ENCODE data around the gene PADI2. TPM values are rescaled to one million over a fixed set of nuclear protein-coding genes. Genes with fewer than 3 reads are reported as not detected.
A peak's percentile ranks its signal among the peaks of the same experiment; 100 is the strongest.

PADI2 gene
- total RNA-seq, 2 experiments from 2014 or later = 0.25 to 0.30 TPM

DNA sequence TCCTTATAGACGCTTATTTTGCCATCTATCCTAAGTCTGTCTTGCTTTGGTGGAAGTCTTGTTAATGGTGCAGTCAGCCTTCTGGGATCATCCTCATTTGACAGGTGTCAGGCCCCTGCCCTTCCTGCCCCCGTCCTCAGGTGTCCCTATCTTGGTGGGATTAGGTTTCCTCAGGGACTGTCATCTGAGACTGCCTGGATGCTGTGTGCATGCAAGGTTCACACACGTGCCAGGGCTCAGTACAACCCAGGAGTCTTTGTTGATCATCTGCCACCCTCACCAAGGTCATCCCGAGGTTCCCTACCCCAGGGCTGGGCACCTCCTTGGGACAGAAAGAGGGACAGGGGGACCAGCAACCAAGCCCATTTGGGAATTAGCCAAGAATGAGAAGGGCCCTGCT is 18.0 kb downstream of the PADI2 start:
- Mint-ChIP-seq H3K9me3 (no peaks in the 10 kb centered on the region), H3K27me3 (peaks cover 4% of the 10 kb centered on the region), H3K36me3 (ENCODE audit: low read depth) (no peaks in the 10 kb centered on the region), H3K4me3 (no peak overlapping the region), H3K27ac (no peak overlapping the region), H3K4me1 (ENCODE audit: low read depth) (no peaks in the 10 kb centered on the region)
- Histone ChIP-seq H3K9me3 (ENCODE audit: control insufficient read depth in 1 of 2, insufficient read depth in 1 of 2, low read length in 2 of 2) (no peaks in the 10 kb centered on the region), H3K27ac (ENCODE audit: low read depth in 1 of 2, low read length in 2 of 2) (no peak overlapping the region), H3K4me3 (ENCODE audit: low read length) (no peak overlapping the region), H3K36me3 (ENCODE audit: insufficient read depth, low read length) (no peaks in the 10 kb centered on the region), H3K27me3 (ENCODE audit: control insufficient read depth in 1 of 2, insufficient read depth in 2 of 2, low read length in 2 of 2) (peaks cover 0 to 6% of the 10 kb centered on the region in 2 experiments), H3K4me1 (ENCODE audit: insufficient read depth, low read length) (peaks cover 3% of the 10 kb centered on the region)
- POLR2A ChIA-PET = no interaction called here
- DNase-seq (no peak), ATAC-seq (ENCODE audit: poor library complexity) (no peak)
- intact Hi-C loops (cut with DNase I, micrococcal nuclease) = no loop called here
- TF ChIP-seq, protein P1, sequence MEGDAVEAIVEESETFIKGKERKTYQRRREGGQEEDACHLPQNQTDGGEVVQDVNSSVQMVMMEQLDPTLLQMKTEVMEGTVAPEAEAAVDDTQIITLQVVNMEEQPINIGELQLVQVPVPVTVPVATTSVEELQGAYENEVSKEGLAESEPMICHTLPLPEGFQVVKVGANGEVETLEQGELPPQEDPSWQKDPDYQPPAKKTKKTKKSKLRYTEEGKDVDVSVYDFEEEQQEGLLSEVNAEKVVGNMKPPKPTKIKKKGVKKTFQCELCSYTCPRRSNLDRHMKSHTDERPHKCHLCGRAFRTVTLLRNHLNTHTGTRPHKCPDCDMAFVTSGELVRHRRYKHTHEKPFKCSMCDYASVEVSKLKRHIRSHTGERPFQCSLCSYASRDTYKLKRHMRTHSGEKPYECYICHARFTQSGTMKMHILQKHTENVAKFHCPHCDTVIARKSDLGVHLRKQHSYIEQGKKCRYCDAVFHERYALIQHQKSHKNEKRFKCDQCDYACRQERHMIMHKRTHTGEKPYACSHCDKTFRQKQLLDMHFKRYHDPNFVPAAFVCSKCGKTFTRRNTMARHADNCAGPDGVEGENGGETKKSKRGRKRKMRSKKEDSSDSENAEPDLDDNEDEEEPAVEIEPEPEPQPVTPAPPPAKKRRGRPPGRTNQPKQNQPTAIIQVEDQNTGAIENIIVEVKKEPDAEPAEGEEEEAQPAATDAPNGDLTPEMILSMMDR (IDR thresholded peaks at IDR 0.05) = no peak
- CTCF ChIA-PET = no interaction called here

DNA sequence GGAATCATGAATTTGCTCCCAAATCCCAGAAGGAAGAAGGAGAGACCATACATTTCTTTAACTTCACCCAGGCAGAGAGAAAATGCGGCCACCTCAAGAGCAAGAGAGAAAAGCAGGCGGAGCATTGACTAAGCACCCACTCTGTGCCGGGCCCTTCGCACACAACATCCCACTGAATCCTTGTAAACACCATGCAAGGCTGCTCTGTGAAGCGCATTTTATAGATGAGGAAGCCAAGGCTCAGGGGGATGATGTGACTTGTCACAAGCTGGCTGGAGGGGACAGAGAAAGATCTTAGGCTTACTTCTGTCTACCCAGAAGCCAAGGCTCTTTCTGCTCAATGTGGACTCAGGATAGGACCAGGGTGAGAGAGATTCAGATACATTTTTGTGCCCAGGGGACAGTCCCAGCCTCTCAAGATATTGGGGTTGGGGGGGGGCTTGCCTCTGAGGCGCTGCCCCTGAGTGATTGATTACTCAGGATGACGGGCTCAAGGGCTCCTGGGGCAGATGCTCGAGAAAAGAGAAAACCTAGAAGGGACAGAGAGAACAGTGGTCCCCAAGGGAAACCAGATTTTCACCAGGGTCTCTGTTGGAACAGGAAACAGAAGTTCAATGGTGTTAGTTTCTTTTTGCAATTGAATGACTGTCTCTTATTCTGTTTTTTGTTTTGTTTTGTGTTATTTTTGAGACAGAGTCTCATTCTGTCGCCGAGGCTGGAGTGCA is 19.5 kb downstream of the PADI2 start:
- Histone ChIP-seq H3K9me3 (ENCODE audit: control insufficient read depth in 1 of 2, insufficient read depth in 1 of 2, low read length in 2 of 2) (no peaks in the 10 kb centered on the region), H3K36me3 (ENCODE audit: insufficient read depth, low read length) (no peaks in the 10 kb centered on the region), H3K4me1 (ENCODE audit: insufficient read depth, low read length) (peaks cover 3% of the 10 kb centered on the region), H3K27ac (ENCODE audit: low read depth in 1 of 2, low read length in 2 of 2) (no peak overlapping the region), H3K4me3 (ENCODE audit: low read length) (no peak overlapping the region), H3K27me3 (ENCODE audit: control insufficient read depth in 1 of 2, insufficient read depth in 2 of 2, low read length in 2 of 2) (peaks cover 0 to 6% of the 10 kb centered on the region in 2 experiments)
- no peaks in the 10 kb centered on the region for H3K4me1 Mint-ChIP-seq (ENCODE audit: low read depth)
- ChIA-PET CTCF (no interaction called here), POLR2A (no interaction called here)
- no peaks in the 10 kb centered on the region for H3K36me3 Mint-ChIP-seq (ENCODE audit: low read depth)
- no peak overlapping the region for H3K4me3 Mint-ChIP-seq
- ATAC-seq (ENCODE audit: poor library complexity) (no peak), DNase-seq (no peak)
- no peak overlapping the region for H3K27ac Mint-ChIP-seq
- TF ChIP-seq, protein P1 (IDR thresholded peaks at IDR 0.05) = no peak
- H3K27me3 Mint-ChIP-seq = no peaks in the 10 kb centered on the region
- intact Hi-C loops (cut with DNase I, micrococcal nuclease) = no loop called here
- no peaks in the 10 kb centered on the region for H3K9me3 Mint-ChIP-seq

DNA sequence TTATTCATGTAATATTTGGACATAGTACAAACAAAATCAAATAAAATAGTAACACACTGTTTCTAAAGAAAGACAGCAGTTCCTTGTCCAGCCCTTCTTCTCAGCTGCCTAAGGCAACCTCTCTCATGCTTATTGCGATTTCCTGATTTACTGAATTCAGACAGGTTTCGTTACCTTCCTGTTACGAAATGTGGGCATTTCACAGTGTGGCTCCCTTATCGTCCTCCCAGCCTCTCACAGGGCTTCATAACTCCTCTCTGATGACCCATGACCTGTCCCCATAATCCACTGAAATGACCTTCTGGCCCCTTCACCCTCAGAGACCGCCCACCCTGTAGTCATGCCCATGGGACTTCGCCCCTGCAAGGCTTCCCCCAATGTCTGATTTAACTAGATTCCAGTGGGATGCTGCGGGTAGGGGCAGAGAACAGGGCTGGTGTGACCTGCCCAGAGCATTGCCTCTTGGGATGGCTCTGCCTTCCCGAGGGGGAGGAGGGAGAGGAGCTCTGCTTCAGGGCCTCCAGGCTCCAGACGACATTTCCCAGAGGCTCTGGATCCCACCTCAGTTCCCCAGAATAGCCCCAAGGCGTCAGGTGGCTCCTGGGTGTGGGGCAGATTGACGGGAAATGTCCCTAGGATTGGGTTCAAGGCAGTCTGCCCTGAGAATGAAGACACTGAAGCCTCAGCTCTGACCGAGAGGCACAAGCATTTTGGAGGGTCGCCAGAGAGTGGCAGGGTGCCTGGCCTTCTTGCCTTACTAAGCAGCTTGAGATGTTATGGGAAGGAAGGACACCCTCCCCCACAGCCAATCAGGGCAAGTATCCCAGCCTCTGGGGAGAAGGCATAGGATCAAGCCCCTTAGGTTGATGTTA is 20.6 kb downstream of the PADI2 start:
- Mint-ChIP-seq H3K27ac (no peak overlapping the region), H3K4me3 (no peak overlapping the region), H3K4me1 (ENCODE audit: low read depth) (no peaks in the 10 kb centered on the region), H3K36me3 (ENCODE audit: low read depth) (no peaks in the 10 kb centered on the region), H3K9me3 (no peaks in the 10 kb centered on the region), H3K27me3 (no peaks in the 10 kb centered on the region)
- peaks cover 3% of the 10 kb centered on the region for H3K4me1 ChIP-seq (ENCODE audit: insufficient read depth, low read length)
- no peak for ATAC-seq (ENCODE audit: poor library complexity)
- H3K9me3 ChIP-seq (ENCODE audit: control insufficient read depth in 1 of 2, insufficient read depth in 1 of 2, low read length in 2 of 2) = no peaks in the 10 kb centered on the region
- TF ChIP-seq, protein P1 (IDR thresholded peaks at IDR 0.05) = no peak
- peak in 2 of 14 experiments; percentile 43 to 50 for DNase-seq
- H3K4me3 ChIP-seq (ENCODE audit: low read length) = no peak overlapping the region
- intact Hi-C loops (cut with DNase I, micrococcal nuclease) = no loop called here
- ChIA-PET POLR2A (no interaction called here), CTCF (no interaction called here)
- H3K27me3 ChIP-seq (ENCODE audit: control insufficient read depth in 1 of 2, insufficient read depth in 2 of 2, low read length in 2 of 2) = peaks cover 0 to 6% of the 10 kb centered on the region in 2 experiments
- H3K36me3 ChIP-seq (ENCODE audit: insufficient read depth, low read length) = no peaks in the 10 kb centered on the region
- H3K27ac ChIP-seq (ENCODE audit: low read depth in 1 of 2, low read length in 2 of 2) = no peak overlapping the region
